Thyroid gland (tissue), 4 donors: ENCODE measurements around the gene DGKB. TPM values are rescaled to one million over a fixed set of nuclear protein-coding genes. Genes with fewer than 3 reads are reported as not detected.

Experiments
- DNase-seq, 2 donors: peaks; one replicate each; pipeline ENCODE4 v3.0.0-alpha.2; 2019
- H3K27ac ChIP-seq, 3 donors: fragments of 200-600 bp; sonication (generic); 1 replicate in 2 of 3; 2 replicates in 1 of 3; pipeline ENCODE4 v1.5.1; 2016 to 2019; ENCODE audit warnings: mild to moderate bottlenecking in 1 of 3, moderate library complexity in 1 of 3
- H3K27me3 ChIP-seq: fragments of 200-600 bp; sonication (generic); one replicate; pipeline ENCODE4 v1.5.1; 2019
- H3K36me3 ChIP-seq, 2 donors: fragments of 200-600 bp; sonication (generic); one replicate each; pipeline ENCODE4 v1.5.1; 2016 to 2019
- H3K4me1 ChIP-seq, 2 donors: fragments of 200-600 bp; sonication (generic); one replicate each; pipeline ENCODE4 v1.5.1; 2017 to 2019
- H3K4me3 ChIP-seq, 3 donors: fragments of 200-600 bp; sonication (generic); replicated peaks in 1 of 3; 1 replicate in 2 of 3; 2 replicates in 1 of 3; pipeline ENCODE4 v1.5.1; 2016; ENCODE audit warnings: mild to moderate bottlenecking in 1 of 3
- H3K9me3 ChIP-seq: fragments of 200-600 bp; sonication (generic); one replicate; pipeline ENCODE4 v1.5.1; 2017
- POLR2A ChIP-seq, 2 donors: fragments of 450-650 bp; IDR thresholded peaks; one replicate each; pipeline ENCODE4 v1.6.1; 2017; ENCODE audit warnings: antibody characterized with exemption in 2 of 2, mild to moderate bottlenecking in 2 of 2, moderate library complexity in 1 of 2
- WGBS, 2 donors: methylation state at CpG; one replicate each; pipeline ENCODE4 v1.1.5; 2017; 5-methylcytosine and 5-hydroxymethylcytosine counted together
- intact Hi-C: fragments of 100-400 bp; cut with DNase I; formaldehyde crosslinking; loops from one replicate; pipeline ENCODE4 v1.15.1; 2023
- total RNA-seq, 4 donors: library from RNA; depleted of rRNA; stranded (reverse); fragments of >200 nt; gene quantifications; one replicate each; pipeline ENCODE4 v1.2.3, GENCODE V29; 2016
- TF ChIP-seq, protein P1 (sequence below), 6 experiments: fragments of 200-600 bp in 3 of 6; fragments of 450-650 bp in 3 of 6; sonication (generic) in 3 of 6; IDR thresholded peaks; one replicate each; pipeline ENCODE4 v1.5.1; 2016 to 2019; ENCODE audit warnings: antibody characterized with exemption in 6 of 6, mild to moderate bottlenecking in 2 of 6, inconsistent platforms in 1 of 6, moderate library complexity in 1 of 6

The DGKB gene
- total RNA-seq, 4 donors from 2014 or later, result 0.11 to 2.1 (median 0.49) TPM; not detected in 1

DNA sequence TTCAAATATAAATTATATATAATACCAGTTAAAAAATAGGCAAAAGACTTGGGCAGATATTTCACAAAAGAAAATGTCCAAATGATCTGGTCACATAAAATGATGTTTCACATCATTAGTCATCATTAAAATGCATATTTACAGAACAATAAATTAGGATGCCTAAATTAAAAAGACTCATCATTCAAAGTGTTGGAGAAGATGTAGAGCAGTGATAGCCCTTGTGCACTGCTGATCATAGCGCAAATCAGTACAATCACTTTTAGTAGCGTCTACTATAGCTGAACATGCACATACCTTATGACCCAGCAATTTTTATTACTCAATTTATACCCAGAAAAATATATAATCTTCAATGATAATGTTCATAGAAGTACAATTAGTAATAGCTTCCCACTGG lies 579.8 kb downstream of the DGKB start:
- 95 to 98% methylated on average over 2 of the region's 2 CpGs for WGBS, 2 donors
- H3K27ac ChIP-seq, result no peak overlapping the region
- intact Hi-C loops, result no loop called here
- no peaks in the 10 kb centered on the region for H3K27me3 ChIP-seq
- no peak overlapping the region for H3K4me3 ChIP-seq
- DNase-seq, result no peak
- TF ChIP-seq, protein P1, sequence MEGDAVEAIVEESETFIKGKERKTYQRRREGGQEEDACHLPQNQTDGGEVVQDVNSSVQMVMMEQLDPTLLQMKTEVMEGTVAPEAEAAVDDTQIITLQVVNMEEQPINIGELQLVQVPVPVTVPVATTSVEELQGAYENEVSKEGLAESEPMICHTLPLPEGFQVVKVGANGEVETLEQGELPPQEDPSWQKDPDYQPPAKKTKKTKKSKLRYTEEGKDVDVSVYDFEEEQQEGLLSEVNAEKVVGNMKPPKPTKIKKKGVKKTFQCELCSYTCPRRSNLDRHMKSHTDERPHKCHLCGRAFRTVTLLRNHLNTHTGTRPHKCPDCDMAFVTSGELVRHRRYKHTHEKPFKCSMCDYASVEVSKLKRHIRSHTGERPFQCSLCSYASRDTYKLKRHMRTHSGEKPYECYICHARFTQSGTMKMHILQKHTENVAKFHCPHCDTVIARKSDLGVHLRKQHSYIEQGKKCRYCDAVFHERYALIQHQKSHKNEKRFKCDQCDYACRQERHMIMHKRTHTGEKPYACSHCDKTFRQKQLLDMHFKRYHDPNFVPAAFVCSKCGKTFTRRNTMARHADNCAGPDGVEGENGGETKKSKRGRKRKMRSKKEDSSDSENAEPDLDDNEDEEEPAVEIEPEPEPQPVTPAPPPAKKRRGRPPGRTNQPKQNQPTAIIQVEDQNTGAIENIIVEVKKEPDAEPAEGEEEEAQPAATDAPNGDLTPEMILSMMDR (IDR thresholded peaks at IDR 0.05), result no peak
- TF ChIP-seq POLR2A (IDR thresholded peaks at IDR 0.05), result no peak
- no peaks in the 10 kb centered on the region for H3K9me3 ChIP-seq
- no peaks in the 10 kb centered on the region for H3K36me3 ChIP-seq
- H3K4me1 ChIP-seq, result no peaks in the 10 kb centered on the region

DNA sequence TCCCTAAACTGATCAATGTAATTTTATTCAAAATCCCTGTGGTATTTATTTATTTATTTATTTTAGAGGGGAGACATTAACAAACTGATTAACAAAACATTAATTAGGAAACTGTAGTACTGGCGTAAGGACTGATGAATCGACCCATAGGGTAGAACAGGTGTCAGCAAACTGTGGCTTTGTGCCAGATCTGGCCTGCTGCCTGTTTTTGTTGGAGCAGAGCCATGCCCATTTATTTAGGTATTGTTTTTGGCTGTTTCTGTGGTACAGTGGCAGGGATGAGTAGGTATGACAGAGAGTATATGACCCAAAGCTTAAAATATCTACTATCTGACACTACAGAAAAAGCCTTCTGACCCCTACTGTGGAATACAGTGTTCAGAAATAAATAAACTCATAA lies 580.6 kb downstream of the DGKB start:
- intact Hi-C loops, result no loop called here
- Histone ChIP-seq H3K4me3 (no peak overlapping the region), H3K4me1 (no peaks in the 10 kb centered on the region), H3K9me3 (no peaks in the 10 kb centered on the region), H3K36me3 (no peaks in the 10 kb centered on the region), H3K27ac (no peak overlapping the region), H3K27me3 (no peaks in the 10 kb centered on the region)
- 50 to 77% methylated on average over 2 of the region's 2 CpGs for WGBS, 2 donors
- no peak for DNase-seq
- TF ChIP-seq, protein P1 (IDR thresholded peaks at IDR 0.05), result no peak
- TF ChIP-seq POLR2A (IDR thresholded peaks at IDR 0.05), result no peak

DNA sequence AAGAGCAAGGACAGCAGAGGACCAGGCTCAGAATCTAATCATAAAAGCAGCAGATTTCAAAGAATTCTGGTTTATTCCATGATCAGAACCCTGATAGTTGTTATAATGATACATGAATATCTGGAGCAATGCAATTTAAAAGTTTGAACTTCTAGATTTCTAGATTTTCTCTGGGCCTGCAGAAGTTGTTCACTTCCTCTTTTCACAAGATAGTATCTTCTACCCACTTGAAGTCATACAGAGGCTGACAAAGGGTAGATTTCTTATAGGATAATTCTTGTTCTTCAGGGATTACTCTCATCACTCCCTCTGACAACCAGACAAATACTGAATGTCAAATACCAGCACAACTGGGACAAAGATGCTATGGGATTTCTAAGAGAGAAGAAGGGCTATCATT lies 593.1 kb downstream of the DGKB start:
- no peak for DNase-seq
- Histone ChIP-seq H3K27me3 (no peaks in the 10 kb centered on the region), H3K9me3 (no peaks in the 10 kb centered on the region), H3K4me3 (no peak overlapping the region), H3K4me1 (no peaks in the 10 kb centered on the region), H3K27ac (no peak overlapping the region), H3K36me3 (no peaks in the 10 kb centered on the region)
- intact Hi-C loops, result no loop called here
- TF ChIP-seq, protein P1 (IDR thresholded peaks at IDR 0.05), result no peak

DNA sequence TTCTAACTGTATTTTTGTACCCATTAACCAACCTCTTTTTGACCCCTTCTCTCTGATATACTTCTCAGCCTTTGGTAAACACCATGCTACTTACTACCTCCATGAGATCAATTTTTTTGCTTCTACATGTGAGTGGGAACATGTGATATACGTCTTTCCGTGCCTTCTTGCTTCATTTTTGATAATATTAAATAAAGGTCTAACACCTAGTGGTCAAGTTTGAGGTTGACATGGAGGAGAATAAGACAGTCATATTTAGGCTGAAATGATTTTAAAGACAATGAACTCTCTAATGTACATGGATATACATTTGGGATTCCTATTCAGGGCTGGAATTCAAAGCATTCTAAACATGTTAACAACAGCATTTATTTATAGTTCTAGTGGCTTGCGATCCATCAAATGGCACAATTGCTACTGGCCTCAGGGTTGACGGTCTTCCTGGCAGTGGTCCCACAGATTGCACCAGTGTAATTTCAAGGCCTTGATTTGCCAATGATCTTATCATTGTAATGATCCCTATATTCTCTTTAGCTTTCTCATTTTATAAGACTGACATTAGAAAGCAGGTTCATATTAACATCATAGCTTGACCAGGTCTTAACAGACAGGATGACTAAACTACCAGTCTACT lies 597.2 kb downstream of the DGKB start:
- Histone ChIP-seq H3K4me3 (no peak overlapping the region), H3K27ac (no peak overlapping the region), H3K9me3 (no peaks in the 10 kb centered on the region), H3K27me3 (no peaks in the 10 kb centered on the region), H3K36me3 (no peaks in the 10 kb centered on the region), H3K4me1 (no peaks in the 10 kb centered on the region)
- intact Hi-C loops, result no loop called here
- no peak for DNase-seq
- 75 to 80% methylated on average over 4 of the region's 4 CpGs for WGBS, 2 donors
- no peak for TF ChIP-seq POLR2A (IDR thresholded peaks at IDR 0.05)
- TF ChIP-seq, protein P1 (IDR thresholded peaks at IDR 0.05), result no peak

DNA sequence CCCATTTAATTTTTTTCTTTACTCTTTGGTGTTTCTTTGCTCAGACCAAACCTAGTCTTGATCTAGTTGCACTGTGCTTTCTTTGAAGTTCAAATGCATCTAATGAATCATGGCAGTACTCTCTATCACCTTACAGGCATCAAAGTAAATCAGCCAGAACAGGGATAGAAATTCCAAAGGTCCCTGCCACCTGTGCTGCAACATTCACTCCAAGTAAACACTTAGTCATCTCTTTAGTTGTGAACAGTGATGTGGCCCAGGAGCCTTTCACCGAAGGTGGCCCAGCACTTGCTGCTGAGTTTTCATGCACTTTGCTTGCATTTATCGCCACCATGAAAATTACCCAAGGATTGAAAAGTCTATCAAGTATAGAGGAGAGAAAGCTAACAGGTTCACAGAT lies 599.0 kb downstream of the DGKB start:
- Histone ChIP-seq H3K27me3 (no peaks in the 10 kb centered on the region), H3K27ac (no peak overlapping the region), H3K9me3 (no peaks in the 10 kb centered on the region), H3K4me1 (no peaks in the 10 kb centered on the region), H3K4me3 (no peak overlapping the region), H3K36me3 (no peaks in the 10 kb centered on the region)
- TF ChIP-seq, protein P1 (IDR thresholded peaks at IDR 0.05), result no peak
- TF ChIP-seq POLR2A (IDR thresholded peaks at IDR 0.05), result no peak
- intact Hi-C loops, result no loop called here
- no peak for DNase-seq
- WGBS, 2 donors, result 85% methylated on average over 2 of the region's 2 CpGs
